HepG2 (cell line): ENCODE data around the gene MAN1A1. TPM values are rescaled to one million over a fixed set of nuclear protein-coding genes. Genes with fewer than 3 reads are reported as not detected.

Experiments used
- AHDC1 ChIP-seq: sonication (generic); formaldehyde crosslinking; IDR thresholded peaks from 2 replicates; pipeline ENCODE4 v1.5.1; 2020; ENCODE audit warnings: mild to moderate bottlenecking, missing genetic modification reagents, borderline replicate concordance
- DZIP1 ChIP-seq: sonication (generic); formaldehyde crosslinking; IDR thresholded peaks from 2 replicates; pipeline ENCODE4 v1.5.0; 2020; ENCODE audit warnings: mild to moderate bottlenecking, missing genetic modification reagents
- HDAC2 ChIP-seq: sonication (generic); formaldehyde crosslinking; IDR thresholded peaks from 2 replicates; pipeline ENCODE4 v1.4.0; 2020; ENCODE audit warnings: missing genetic modification reagents
- IRF1 ChIP-seq: sonication (generic); formaldehyde crosslinking; IDR thresholded peaks from 2 replicates; pipeline ENCODE4 v1.4.0; 2020; ENCODE audit warnings: low read depth, mild to moderate bottlenecking, missing genetic modification reagents
- MXI1 ChIP-seq: IDR thresholded peaks from 3 replicates; pipeline ENCODE4 v1.6.1; 2012; ENCODE audit warnings: low read depth, low read length, inconsistent platforms, borderline replicate concordance
- MYC ChIP-seq: sonication (generic); formaldehyde crosslinking; IDR thresholded peaks from 2 replicates; pipeline ENCODE4 v1.9.0; 2021; ENCODE audit warnings: missing genetic modification reagents, borderline replicate concordance
- NCOA5 ChIP-seq: sonication (generic); formaldehyde crosslinking; IDR thresholded peaks from 2 replicates; pipeline ENCODE4 v1.4.0; 2020; ENCODE audit warnings: missing genetic modification reagents
- SOX6 ChIP-seq, 2 experiments: fragments of 450-650 bp in 1 of 2; sonication (generic) in 1 of 2; formaldehyde crosslinking in 1 of 2; IDR thresholded peaks; 2 replicates each; pipeline versions ENCODE4 v1.4.0 to v1.6.1; 2017 to 2020; ENCODE audit warnings: antibody characterized with exemption in 1 of 2, mild to moderate bottlenecking in 1 of 2, missing genetic modification reagents in 1 of 2
- THRA ChIP-seq: sonication (generic); formaldehyde crosslinking; IDR thresholded peaks from 2 replicates; pipeline ENCODE4 v1.4.0; 2020; ENCODE audit warnings: missing genetic modification reagents, borderline replicate concordance
- ZBTB34 ChIP-seq: sonication (generic); formaldehyde crosslinking; IDR thresholded peaks from 2 replicates; pipeline ENCODE4 v1.8.0; 2022; ENCODE audit warnings: mild to moderate bottlenecking, missing genetic modification reagents
- ZNF687 ChIP-seq: sonication (generic); formaldehyde crosslinking; IDR thresholded peaks from 2 replicates; pipeline ENCODE4 v1.5.1; 2020; ENCODE audit warnings: mild to moderate bottlenecking, missing genetic modification reagents, moderate library complexity
- polyA plus RNA-seq, 8 experiments: library from polyadenylated mRNA; depleted of rRNA in 3 of 8; stranded (reverse) in 7 of 8; unstranded in 1 of 8; fragments of >200 nt; fragmentation: Illumina TruSeq in 4 of 8; extraction: Trizol in 4 of 8; gene quantifications; 2 replicates each; pipeline versions ENCODE4 v1.2.1 to v1.2.3, GENCODE V29; 2011 to 2016; ENCODE audit warnings: low read depth in 4 of 8, missing spikeins in 1 of 8, mixed read lengths in 1 of 8; ENCODE audit not compliant: insufficient read depth in 1 of 8
- total RNA-seq, 5 experiments: library from RNA; depleted of rRNA; stranded (reverse); fragments of >200 nt; fragmentation: Illumina TruSeq; extraction: Trizol; gene quantifications; 2 replicates each; pipeline ENCODE4 v1.2.3, GENCODE V29; 2016; ENCODE audit warnings: low read depth in 1 of 5

MAN1A1 gene
- total and polyA plus RNA-seq, 2 of the 13 experiments (the other 11 are each of a cell fraction or from before 2014, with no cell fraction given) = 156 to 236 TPM

GRCh38 chr6:119308048-119308570 lies 41.5 kb downstream of the MAN1A1 start (continued):
- TF ChIP-seq ZNF687 (CRISPR knock-in tag) (no peak), ZBTB34 (CRISPR knock-in tag) (0 out of 2 replicates have a peak, but pooled peaks have one; percentile 48), SOX6 (IDR thresholded peaks at IDR 0.05) (no peak), SOX6 (CRISPR knock-in tag; IDR thresholded peaks at IDR 0.05) (peak; percentile 72; the same call in 1 of the 2 replicates), NCOA5 (CRISPR knock-in tag) (no peak), MYC (CRISPR knock-in tag) (no peak), AHDC1 (CRISPR knock-in tag) (peak; percentile 70; the same call in 1 of the 2 replicates), HDAC2 (CRISPR knock-in tag) (peak; percentile 72), MXI1 (peak; percentile 34; the same call in 1 of the 3 replicates), THRA (CRISPR knock-in tag) (peak; percentile 44; the same call in 1 of the 2 replicates), IRF1 (CRISPR knock-in tag) (no peak), DZIP1 (CRISPR knock-in tag) (no peak)
